ENCODE measurements around the gene IL37.

The IL37 gene

DNA sequence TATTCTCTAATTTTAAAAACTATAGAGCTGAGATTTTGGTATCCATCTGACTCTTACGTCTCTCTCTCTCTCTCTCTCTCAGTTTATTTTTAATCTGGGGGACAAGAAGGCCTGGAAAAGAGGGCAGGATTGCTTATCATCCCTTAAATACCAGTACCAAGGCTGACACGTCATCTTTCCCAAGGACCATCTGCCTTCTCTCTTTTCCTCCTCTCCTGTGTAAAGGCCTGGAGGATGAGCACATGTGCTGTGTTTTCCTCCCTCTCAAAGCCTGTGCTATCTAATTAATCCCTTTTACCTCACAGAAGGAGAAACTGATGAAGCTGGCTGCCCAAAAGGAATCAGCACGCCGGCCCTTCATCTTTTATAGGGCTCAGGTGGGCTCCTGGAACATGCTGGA lies 7.3 kb downstream of the IL37 start:
- Histone ChIP-seq H3K9me3 (ENCODE audit: control insufficient read depth, insufficient read depth, low read length) (no peaks in the 10 kb centered on the region), H3K27me3 (ENCODE audit: control insufficient read depth, low read length) (0 out of 2 replicates have a peak, but pooled peaks cover 2% of the 10 kb centered on the region), H3K9me2 (replicated peaks; ENCODE audit: control insufficient read depth, low read length) (no peaks in the 10 kb centered on the region), H3K27ac (ENCODE audit: low read depth, low read length) (no peak overlapping the region), H3K4me1 (ENCODE audit: control insufficient read depth, low read length) (no peaks in the 10 kb centered on the region), H4K20me1 (ENCODE audit: control insufficient read depth, insufficient read depth, low read depth, low read length) (no peaks in the 10 kb centered on the region), H3K79me2 (ENCODE audit: control insufficient read depth, low read length) (no peaks in the 10 kb centered on the region), H3K4me2 (ENCODE audit: low read length) (no peak overlapping the region), H3F3A (ENCODE audit: control insufficient read depth, insufficient read depth) (no peaks in the 10 kb centered on the region), H3K36me3 (ENCODE audit: control insufficient read depth, low read length) (no peaks in the 10 kb centered on the region), H3K4me3 (ENCODE audit: low read length) (no peak overlapping the region)
- TF ChIP-seq CTCF (IDR thresholded peaks at IDR 0.05; ENCODE audit: low read depth, low read length, poor library complexity, severe bottlenecking) (no peak), EZH2phosphoT487 (IDR thresholded peaks at IDR 0.05; ENCODE audit: borderline replicate concordance, low read length) (no peak)

DNA sequence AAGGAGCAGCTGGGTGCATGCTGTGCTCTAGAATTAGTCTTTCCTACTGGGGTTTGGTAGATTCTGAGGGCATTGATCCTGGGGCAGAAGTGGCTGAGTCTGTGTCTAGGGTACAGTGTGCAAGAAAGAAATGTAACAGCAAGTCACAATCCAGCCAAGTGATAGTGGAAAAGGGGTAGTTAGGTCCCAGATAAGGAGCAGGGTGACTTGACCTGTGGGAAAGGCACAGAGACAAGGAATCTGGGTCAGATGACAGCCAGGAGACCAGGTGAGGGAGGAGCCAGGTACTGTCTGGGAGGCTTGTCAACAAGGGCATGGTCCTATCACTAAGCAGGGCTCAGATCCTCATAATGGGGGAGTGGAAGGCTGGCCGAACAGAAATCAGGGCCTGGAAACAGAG lies 8.1 kb downstream of the IL37 start:
- Histone ChIP-seq H3K79me2 (ENCODE audit: control insufficient read depth, low read length) (no peaks in the 10 kb centered on the region), H3K9me2 (replicated peaks; ENCODE audit: control insufficient read depth, low read length) (no peaks in the 10 kb centered on the region), H4K20me1 (ENCODE audit: control insufficient read depth, insufficient read depth, low read depth, low read length) (no peaks in the 10 kb centered on the region), H3K4me2 (ENCODE audit: low read length) (no peak overlapping the region), H3K27me3 (ENCODE audit: control insufficient read depth, low read length) (0 out of 2 replicates have a peak, but pooled peaks cover 2% of the 10 kb centered on the region), H3F3A (ENCODE audit: control insufficient read depth, insufficient read depth) (no peaks in the 10 kb centered on the region), H3K4me1 (ENCODE audit: control insufficient read depth, low read length) (no peaks in the 10 kb centered on the region), H3K4me3 (ENCODE audit: low read length) (no peak overlapping the region), H3K27ac (ENCODE audit: low read depth, low read length) (no peak overlapping the region), H3K36me3 (ENCODE audit: control insufficient read depth, low read length) (no peaks in the 10 kb centered on the region), H3K9me3 (ENCODE audit: control insufficient read depth, insufficient read depth, low read length) (no peaks in the 10 kb centered on the region)
- TF ChIP-seq CTCF (IDR thresholded peaks at IDR 0.05; ENCODE audit: low read depth, low read length, poor library complexity, severe bottlenecking), result no peak
- TF ChIP-seq EZH2phosphoT487 (IDR thresholded peaks at IDR 0.05; ENCODE audit: borderline replicate concordance, low read length), result no peak

DNA sequence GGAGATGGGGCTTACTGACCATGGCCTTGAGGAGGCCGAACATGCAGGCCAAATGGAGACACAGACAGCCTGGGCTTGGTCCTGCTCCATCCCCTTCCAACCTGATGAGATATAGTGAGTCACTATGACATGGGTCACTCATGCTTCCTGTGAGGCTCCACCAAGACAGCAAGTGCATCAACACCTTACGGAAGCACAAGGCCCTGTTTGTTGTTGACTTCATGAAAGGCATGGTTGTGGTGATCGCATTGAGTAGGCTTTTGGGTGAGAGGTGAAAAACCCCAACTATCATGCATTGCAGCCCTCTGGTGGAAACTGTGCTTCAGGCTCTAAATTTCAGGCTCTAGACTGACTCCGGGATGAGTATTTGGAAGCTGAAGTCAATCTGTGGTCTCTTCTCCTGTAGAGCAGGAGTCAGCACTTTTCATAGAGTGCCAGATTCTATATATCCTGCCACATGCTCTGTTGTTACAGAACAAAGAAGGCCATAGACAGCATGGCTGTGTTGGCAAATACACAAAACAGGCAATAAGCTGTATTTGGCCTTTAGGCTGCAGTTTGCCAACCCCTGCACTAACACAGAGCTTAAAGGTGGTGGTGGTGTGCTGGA lies 10.1 kb downstream of the IL37 start:
- no peaks in the 10 kb centered on the region for H3K9me2 ChIP-seq (replicated peaks; ENCODE audit: control insufficient read depth, low read length)
- no peaks in the 10 kb centered on the region for H4K20me1 ChIP-seq (ENCODE audit: control insufficient read depth, insufficient read depth, low read depth, low read length)
- no peaks in the 10 kb centered on the region for H3F3A ChIP-seq (ENCODE audit: control insufficient read depth, insufficient read depth)
- H3K36me3 ChIP-seq (ENCODE audit: control insufficient read depth, low read length), result no peaks in the 10 kb centered on the region
- H3K9me3 ChIP-seq (ENCODE audit: control insufficient read depth, insufficient read depth, low read length), result no peaks in the 10 kb centered on the region
- no peak overlapping the region for H3K4me3 ChIP-seq (ENCODE audit: low read length)
- H3K27ac ChIP-seq (ENCODE audit: low read depth, low read length), result no peak overlapping the region
- no peaks in the 10 kb centered on the region for H3K4me1 ChIP-seq (ENCODE audit: control insufficient read depth, low read length)
- H3K27me3 ChIP-seq (ENCODE audit: control insufficient read depth, low read length), result peaks cover 2% of the 10 kb centered on the region; the same call in 1 of the 2 replicates
- no peak overlapping the region for H3K4me2 ChIP-seq (ENCODE audit: low read length)
- H3K79me2 ChIP-seq (ENCODE audit: control insufficient read depth, low read length), result no peaks in the 10 kb centered on the region
- no peak for TF ChIP-seq CTCF (IDR thresholded peaks at IDR 0.05; ENCODE audit: low read depth, low read length, poor library complexity, severe bottlenecking)
- TF ChIP-seq EZH2phosphoT487 (IDR thresholded peaks at IDR 0.05; ENCODE audit: borderline replicate concordance, low read length), result no peak
